Activated naive CD8-positive, alpha-beta T cell treated with anti-CD3 and anti-CD28 coated beads, Interleukin-2, amount 50 U/mL, for 24 hours (primary cell): ENCODE results near the gene KIF6.
"Not testable (repeated sequence)": the region's sequence is repeated elsewhere in the genome, so short reads cannot be mapped to it uniquely, and the experiment has no call there.

Experiments used
- ATAC-seq: fragments of 150-1000 bp; cut with Tn5 transposase; one replicate; pipeline ENCODE4 v1.10.0; 2021
- DNase-seq: peaks from one replicate; pipeline ENCODE4 v3.0.0; 2021
- H3K27ac Mint-ChIP-seq: one replicate; pipeline ENCODE4 v1.8.0; 2021; ENCODE audit warnings: mild to moderate bottlenecking, mixed read lengths
- H3K27me3 Mint-ChIP-seq: one replicate; pipeline ENCODE4 v1.8.0; 2021; ENCODE audit warnings: mixed read lengths
- H3K36me3 Mint-ChIP-seq: one replicate; pipeline ENCODE4 v1.8.0; 2021; ENCODE audit warnings: low read depth, mixed read lengths
- H3K4me1 Mint-ChIP-seq: one replicate; pipeline ENCODE4 v1.8.0; 2021; ENCODE audit warnings: mixed read lengths
- H3K4me3 Mint-ChIP-seq: one replicate; pipeline ENCODE4 v1.8.0; 2021; ENCODE audit warnings: mild to moderate bottlenecking, moderate library complexity, mixed read lengths
- H3K9me3 Mint-ChIP-seq: one replicate; pipeline ENCODE4 v1.8.0; 2021; ENCODE audit warnings: mixed read lengths

KIF6 gene

GRCh38 chr6:39695447-39695846 lies 29.8 kb downstream of the KIF6 start:
- ATAC-seq = no peak
- H3K27me3 Mint-ChIP-seq = peaks cover 18% of the 10 kb centered on the region
- no peak for DNase-seq
- no peak overlapping the region for H3K4me3 Mint-ChIP-seq
- H3K36me3 Mint-ChIP-seq = no peaks in the 10 kb centered on the region
- H3K4me1 Mint-ChIP-seq = no peaks in the 10 kb centered on the region
- H3K27ac Mint-ChIP-seq = no peak overlapping the region
- no peaks in the 10 kb centered on the region for H3K9me3 Mint-ChIP-seq

DNA sequence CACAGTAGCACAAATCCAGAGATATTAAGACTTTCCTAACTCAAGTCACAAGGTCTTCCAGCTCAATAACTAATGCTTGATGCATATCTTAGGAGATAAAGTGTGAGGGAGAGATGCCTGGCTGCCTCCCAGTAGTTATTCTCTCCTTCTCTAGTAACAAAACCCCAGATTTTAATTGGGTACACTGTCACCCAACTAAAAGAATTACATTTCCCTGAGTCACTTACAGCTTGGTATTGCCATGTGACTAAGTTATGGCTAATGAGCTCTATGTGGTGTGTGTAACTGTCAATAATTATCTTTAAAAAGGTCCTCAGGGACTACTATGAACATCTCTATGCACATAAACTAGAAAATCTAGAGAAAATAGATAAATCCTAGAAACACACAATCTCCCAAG lies 32.0 kb downstream of the KIF6 start:
- no peaks in the 10 kb centered on the region for H3K4me1 Mint-ChIP-seq
- DNase-seq (no peak), ATAC-seq (no peak)
- H3K4me3 Mint-ChIP-seq = no peak overlapping the region
- no peaks in the 10 kb centered on the region for H3K36me3 Mint-ChIP-seq
- H3K27me3 Mint-ChIP-seq = peaks cover 24% of the 10 kb centered on the region
- H3K9me3 Mint-ChIP-seq = no peaks in the 10 kb centered on the region
- no peak overlapping the region for H3K27ac Mint-ChIP-seq

DNA sequence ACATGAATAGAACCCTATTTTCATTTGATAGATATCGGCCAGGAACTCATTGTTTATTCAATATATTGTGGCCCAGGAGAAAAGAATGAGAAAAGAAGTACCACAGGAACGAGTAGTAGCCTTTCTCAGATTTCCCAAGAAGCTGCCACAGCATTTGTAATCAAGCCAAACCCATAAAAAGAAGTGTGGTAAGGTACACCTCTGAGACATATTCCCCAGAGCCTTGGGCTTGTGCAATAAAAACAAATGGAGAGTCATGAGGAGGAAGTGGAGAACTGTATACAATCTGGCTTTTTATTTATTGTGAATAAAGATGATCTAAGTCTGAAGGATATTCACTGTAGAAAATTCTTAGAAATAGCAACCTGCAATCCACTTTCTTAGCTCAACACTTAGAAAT lies 36.7 kb downstream of the KIF6 start:
- ATAC-seq (no peak), DNase-seq (no peak)
- Mint-ChIP-seq H3K4me3 (no peak overlapping the region), H3K9me3 (no peaks in the 10 kb centered on the region), H3K36me3 (no peaks in the 10 kb centered on the region), H3K27ac (no peak overlapping the region), H3K27me3 (peaks cover 28% of the 10 kb centered on the region), H3K4me1 (no peaks in the 10 kb centered on the region)

GRCh38 chr6:39686976-39687375 lies 38.2 kb downstream of the KIF6 start:
- no peaks in the 10 kb centered on the region for H3K36me3 Mint-ChIP-seq

GRCh38 chr6:39685938-39686337 lies 39.3 kb downstream of the KIF6 start:
- Mint-ChIP-seq H3K4me1 (no peaks in the 10 kb centered on the region), H3K27ac (no peak overlapping the region), H3K36me3 (no peaks in the 10 kb centered on the region), H3K9me3 (no peaks in the 10 kb centered on the region), H3K27me3 (peaks cover 21% of the 10 kb centered on the region), H3K4me3 (no peak overlapping the region)
- no peak for DNase-seq
- ATAC-seq = no peak

More at GRCh38 chr6:39686976-39687375, 38.2 kb downstream of the KIF6 start:
- no peak overlapping the region for H3K4me3 Mint-ChIP-seq
- H3K9me3 Mint-ChIP-seq = no peaks in the 10 kb centered on the region
- DNase-seq = no peak
- H3K4me1 Mint-ChIP-seq = no peaks in the 10 kb centered on the region
- no peak overlapping the region for H3K27ac Mint-ChIP-seq
- peaks cover 24% of the 10 kb centered on the region for H3K27me3 Mint-ChIP-seq
- ATAC-seq = peak; percentile 24

GRCh38 chr6:39685489-39685826 lies 39.8 kb downstream of the KIF6 start:
- no peaks in the 10 kb centered on the region for H3K9me3 Mint-ChIP-seq
- H3K36me3 Mint-ChIP-seq = no peaks in the 10 kb centered on the region
- DNase-seq (no peak), ATAC-seq (no peak)
- H3K27ac Mint-ChIP-seq = no peak overlapping the region
- H3K4me1 Mint-ChIP-seq = no peaks in the 10 kb centered on the region
- H3K4me3 Mint-ChIP-seq = no peak overlapping the region
- H3K27me3 Mint-ChIP-seq = peaks cover 18% of the 10 kb centered on the region

DNA sequence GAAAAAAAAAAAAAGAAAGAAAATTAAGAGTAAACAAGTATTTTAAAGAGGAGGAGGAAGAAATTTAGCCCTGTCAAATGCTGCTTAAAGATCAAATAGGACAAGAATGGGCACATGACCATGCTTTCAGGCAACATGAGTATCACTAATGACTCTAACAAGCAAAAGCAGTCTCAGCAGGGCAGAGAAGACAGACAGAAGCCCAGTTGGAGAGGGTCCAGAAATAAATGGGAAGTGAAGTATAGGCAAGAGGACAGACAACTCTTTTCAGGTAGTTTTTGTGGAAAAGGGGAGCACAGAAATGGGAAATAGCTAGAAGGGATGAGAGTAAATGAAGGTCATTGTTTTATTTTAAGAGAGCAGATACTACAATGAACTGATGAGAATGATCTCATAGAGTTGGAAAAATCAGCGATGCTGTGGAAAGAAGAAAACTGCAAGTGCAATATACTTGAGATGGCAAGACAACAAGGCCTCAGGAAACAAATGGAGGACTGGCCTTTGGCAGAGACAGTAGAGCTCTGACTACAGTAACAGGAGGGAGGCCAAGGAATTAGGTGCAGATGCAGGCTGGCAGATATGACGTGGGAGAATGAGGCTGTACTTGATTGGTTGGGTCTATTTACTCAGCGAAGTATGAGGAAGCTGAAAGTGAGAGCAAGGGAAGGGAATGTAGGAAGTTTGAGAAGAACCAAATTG lies 40.3 kb downstream of the KIF6 start:
- DNase-seq (no peak), ATAC-seq (no peak)
- peaks cover 13% of the 10 kb centered on the region for H3K27me3 Mint-ChIP-seq
- no peak overlapping the region for H3K4me3 Mint-ChIP-seq
- no peaks in the 10 kb centered on the region for H3K4me1 Mint-ChIP-seq
- H3K36me3 Mint-ChIP-seq = no peaks in the 10 kb centered on the region
- no peaks in the 10 kb centered on the region for H3K9me3 Mint-ChIP-seq
- no peak overlapping the region for H3K27ac Mint-ChIP-seq

GRCh38 chr6:39681674-39682121 lies 43.5 kb downstream of the KIF6 start:
- Mint-ChIP-seq H3K36me3 (no peaks in the 10 kb centered on the region), H3K4me3 (no peak overlapping the region), H3K9me3 (no peaks in the 10 kb centered on the region), H3K4me1 (no peaks in the 10 kb centered on the region), H3K27ac (no peak overlapping the region), H3K27me3 (peaks cover 12% of the 10 kb centered on the region)
- no peak for ATAC-seq
- DNase-seq = no peak

DNA sequence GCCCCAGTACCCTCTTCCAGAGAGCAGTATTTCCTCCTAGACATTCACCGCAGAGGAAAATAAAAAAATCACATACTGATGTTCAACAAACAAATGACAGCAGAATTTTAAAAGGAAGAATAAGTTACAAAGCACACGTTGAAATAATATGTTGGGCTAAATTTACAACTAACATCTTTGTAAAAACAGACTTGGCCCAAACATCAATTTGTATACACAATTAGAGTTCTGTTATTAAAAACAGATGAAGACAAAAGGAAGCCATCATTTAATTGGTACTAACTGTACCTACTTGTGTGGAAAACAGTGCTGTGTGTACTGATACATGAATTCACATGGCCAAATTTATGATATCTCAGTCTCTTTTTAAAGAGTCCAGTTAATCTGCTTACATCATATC lies 46.3 kb downstream of the KIF6 start:
- ATAC-seq (no peak), DNase-seq (no peak)
- Mint-ChIP-seq H3K4me1 (no peaks in the 10 kb centered on the region), H3K27ac (no peak overlapping the region), H3K36me3 (no peaks in the 10 kb centered on the region), H3K27me3 (peaks cover 4% of the 10 kb centered on the region), H3K9me3 (peaks cover 4% of the 10 kb centered on the region), H3K4me3 (no peak overlapping the region)

DNA sequence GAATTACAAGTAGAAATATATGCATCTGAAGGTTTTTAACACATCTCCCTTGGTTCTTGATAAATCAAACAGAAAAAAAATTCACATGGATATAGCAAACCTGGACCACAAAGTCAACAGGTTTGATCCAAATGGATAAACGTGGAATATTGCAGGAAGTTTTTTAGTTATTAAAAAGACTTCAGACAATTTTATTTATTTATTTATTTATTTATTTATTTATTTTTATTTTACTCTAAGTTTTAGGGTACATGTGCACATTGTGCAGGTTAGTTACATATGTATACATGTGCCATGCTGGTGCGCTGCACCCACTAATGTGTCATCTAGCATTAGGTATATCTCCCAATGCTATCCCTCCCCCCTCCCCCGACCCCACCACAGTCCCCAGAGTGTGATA lies 47.9 kb downstream of the KIF6 start:
- not testable (repeated sequence) for H3K4me3 Mint-ChIP-seq, H3K4me1 Mint-ChIP-seq

DNA sequence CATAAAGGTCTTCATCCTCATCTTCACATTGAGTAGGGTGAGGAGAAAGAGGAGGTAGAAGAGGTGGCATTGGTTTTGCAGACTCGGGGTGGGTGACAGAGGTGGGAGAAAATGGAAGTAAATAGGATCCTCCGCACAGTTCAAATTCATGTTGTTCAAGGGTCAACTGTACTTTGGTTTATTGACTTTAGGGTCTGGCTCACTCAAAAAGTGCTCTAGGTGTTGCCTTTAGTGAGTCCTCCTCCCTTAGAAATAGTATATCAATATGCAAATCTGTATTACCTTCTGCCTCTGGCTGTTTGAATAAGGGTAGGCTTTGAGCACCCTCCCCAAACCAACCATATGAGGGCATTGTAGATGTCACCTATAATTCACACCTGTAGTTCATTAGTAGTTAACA lies 54.7 kb downstream of the KIF6 start:
- Mint-ChIP-seq H3K4me1 (no peaks in the 10 kb centered on the region), H3K27me3 (peaks cover 28% of the 10 kb centered on the region), H3K9me3 (peaks cover 14% of the 10 kb centered on the region), H3K27ac (no peak overlapping the region), H3K36me3 (peaks cover 2% of the 10 kb centered on the region), H3K4me3 (no peak overlapping the region)
- ATAC-seq (no peak), DNase-seq (no peak)

More for the DNA sequence above, 47.9 kb downstream of the KIF6 start:
- peaks cover 15% of the 10 kb centered on the region for H3K9me3 Mint-ChIP-seq
- H3K27me3 Mint-ChIP-seq = peaks cover 13% of the 10 kb centered on the region
- not testable (repeated sequence) for H3K27ac Mint-ChIP-seq, ATAC-seq, DNase-seq, H3K36me3 Mint-ChIP-seq

DNA sequence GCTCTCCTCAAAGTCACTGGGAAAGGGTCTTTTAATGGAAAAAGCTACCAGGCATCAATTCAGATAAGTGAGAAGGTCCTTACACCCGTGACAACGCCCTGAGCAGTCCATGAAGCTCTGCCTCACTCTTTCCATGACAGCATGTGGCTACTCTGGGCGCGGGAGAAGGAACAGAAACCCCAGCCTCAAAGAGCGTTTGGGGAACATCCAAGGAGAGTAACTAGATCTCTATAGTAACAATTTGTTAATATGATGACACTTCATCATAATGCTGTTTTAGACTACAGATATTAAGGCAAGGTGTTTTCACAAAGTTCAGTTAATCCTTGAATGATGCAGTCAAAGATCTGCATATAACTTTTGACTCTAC lies 55.2 kb downstream of the KIF6 start:
- Mint-ChIP-seq H3K4me3 (no peak overlapping the region), H3K4me1 (no peaks in the 10 kb centered on the region), H3K27me3 (peaks cover 27% of the 10 kb centered on the region), H3K27ac (no peak overlapping the region), H3K36me3 (peaks cover 2% of the 10 kb centered on the region), H3K9me3 (peaks cover 11% of the 10 kb centered on the region)
- DNase-seq = no peak
- ATAC-seq = peak; percentile 54

DNA sequence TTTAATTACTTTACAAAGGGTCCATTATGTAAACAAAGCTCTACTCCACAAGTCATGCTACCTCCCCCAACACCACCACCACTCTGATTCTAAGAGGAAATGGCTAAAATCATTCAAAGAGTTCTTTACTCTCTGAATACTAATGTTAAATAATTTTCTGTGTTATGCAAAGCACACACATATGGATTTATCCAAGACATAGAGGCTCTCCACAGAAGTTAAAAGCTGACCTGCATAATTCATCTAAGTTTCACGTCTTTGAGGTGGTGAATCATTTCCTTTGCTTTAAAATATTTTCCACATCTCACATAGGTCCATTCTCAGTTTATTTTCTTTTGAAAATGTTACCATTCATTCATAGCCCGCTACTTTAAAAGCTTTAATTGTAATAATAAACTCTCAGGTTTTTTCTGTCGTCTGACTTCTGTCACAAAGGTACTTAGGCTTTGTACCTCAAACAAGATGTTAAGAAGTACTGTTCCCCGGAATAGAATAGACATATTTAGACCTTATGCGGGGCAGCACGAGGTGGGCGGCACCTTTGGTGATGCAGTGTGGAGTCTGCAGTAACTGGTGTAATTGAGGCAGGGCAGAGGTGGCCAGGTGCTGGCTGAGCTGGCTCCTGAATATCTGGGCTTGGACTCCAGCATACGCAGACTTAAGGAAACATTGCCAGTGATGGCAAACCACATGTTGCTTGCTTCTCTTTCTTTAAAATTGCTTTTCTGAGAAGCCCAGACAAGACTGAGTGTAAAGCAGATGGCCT lies 55.8 kb downstream of the KIF6 start:
- ATAC-seq (no peak), DNase-seq (no peak)
- H3K36me3 Mint-ChIP-seq = peaks cover 2% of the 10 kb centered on the region
- H3K4me1 Mint-ChIP-seq = no peaks in the 10 kb centered on the region
- no peak overlapping the region for H3K27ac Mint-ChIP-seq
- no peak overlapping the region for H3K4me3 Mint-ChIP-seq
- peaks cover 11% of the 10 kb centered on the region for H3K9me3 Mint-ChIP-seq
- H3K27me3 Mint-ChIP-seq = peaks cover 27% of the 10 kb centered on the region

DNA sequence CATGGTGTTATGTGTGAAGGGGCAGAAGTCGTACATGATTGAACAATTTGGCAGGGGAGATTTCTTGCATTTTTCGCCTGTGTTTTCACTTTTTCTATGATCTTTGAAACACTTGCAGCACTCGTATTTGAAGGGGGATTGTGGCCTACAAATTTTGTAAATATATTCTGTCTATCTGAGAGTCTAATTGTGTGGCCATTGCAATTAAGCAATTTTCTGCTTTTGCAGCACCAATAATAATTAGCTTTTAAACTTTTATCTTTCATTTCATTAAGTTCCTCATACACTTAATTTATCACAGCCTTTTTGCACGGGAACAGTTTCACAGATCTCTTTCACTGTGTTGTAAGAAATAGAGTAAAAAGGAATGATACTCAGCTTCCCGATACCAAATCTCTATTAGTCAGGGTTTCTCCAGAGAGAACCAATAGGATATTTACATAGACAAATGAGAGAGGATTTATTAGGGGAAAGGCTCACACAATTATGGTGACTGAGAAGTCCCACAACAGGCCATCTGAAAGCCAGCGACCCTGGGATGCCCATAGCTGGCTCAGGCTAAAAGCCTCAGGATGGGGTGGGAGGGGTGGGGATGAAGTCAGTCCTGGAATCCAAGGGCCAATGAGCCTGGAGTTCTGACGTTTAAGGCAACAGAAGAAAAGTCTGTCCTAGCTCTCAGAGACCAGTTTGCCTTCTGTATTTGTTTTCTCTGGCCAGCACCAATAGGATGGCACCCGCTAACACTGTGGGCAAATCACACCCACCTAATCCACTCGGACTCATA lies 58.3 kb downstream of the KIF6 start:
- peaks cover 17% of the 10 kb centered on the region for H3K27me3 Mint-ChIP-seq
- H3K27ac Mint-ChIP-seq = no peak overlapping the region
- H3K9me3 Mint-ChIP-seq = no peaks in the 10 kb centered on the region
- no peak for DNase-seq
- H3K4me3 Mint-ChIP-seq = no peak overlapping the region
- ATAC-seq = no peak
- no peaks in the 10 kb centered on the region for H3K36me3 Mint-ChIP-seq
- H3K4me1 Mint-ChIP-seq = no peaks in the 10 kb centered on the region

GRCh38 chr6:39665861-39666260 lies 59.3 kb downstream of the KIF6 start:
- no peak for ATAC-seq
- H3K36me3 Mint-ChIP-seq = no peaks in the 10 kb centered on the region
- no peak for DNase-seq
- H3K4me1 Mint-ChIP-seq = no peaks in the 10 kb centered on the region
- H3K9me3 Mint-ChIP-seq = no peaks in the 10 kb centered on the region
- H3K27ac Mint-ChIP-seq = no peak overlapping the region
- no peak overlapping the region for H3K4me3 Mint-ChIP-seq
- H3K27me3 Mint-ChIP-seq = peaks cover 14% of the 10 kb centered on the region
